Smooth muscle cell (in vitro differentiated cells): ENCODE measurements around the gene ADCK1. TPM values are rescaled to one million over a fixed set of nuclear protein-coding genes. Genes with fewer than 3 reads are reported as not detected.

Experiments used
- DNase-seq: peaks from one replicate; lab custom pipeline; 2025; ENCODE audit not compliant: unreplicated experiment; lab: John Stamatoyannopoulos, UW
- H2AFZ ChIP-seq: fragments of 200-600 bp; sonication (generic); 2 replicates; pipeline ENCODE4 v1.6.0; 2016; ENCODE audit warnings: antibody characterized with exemption, low read depth, mild to moderate bottlenecking
- H3F3A ChIP-seq: fragments of 200-600 bp; sonication (generic); 2 replicates; pipeline ENCODE4 v1.6.0; 2017; ENCODE audit warnings: antibody characterized with exemption, low read depth
- H3K27ac ChIP-seq: fragments of 200-600 bp; sonication (generic); 2 replicates; pipeline ENCODE4 v1.5.1; 2016; ENCODE audit warnings: low read depth, mild to moderate bottlenecking
- H3K27me3 ChIP-seq: fragments of 200-600 bp; sonication (generic); 2 replicates; pipeline ENCODE4 v1.6.1; 2016; ENCODE audit warnings: low read depth, mild to moderate bottlenecking
- H3K36me3 ChIP-seq: fragments of 200-600 bp; sonication (generic); 2 replicates; pipeline ENCODE4 v1.5.1; 2016; ENCODE audit warnings: low read depth
- H3K4me1 ChIP-seq: fragments of 200-600 bp; sonication (generic); 2 replicates; pipeline ENCODE4 v1.5.1; 2016; ENCODE audit warnings: low read depth
- H3K4me2 ChIP-seq: fragments of 200-600 bp; sonication (generic); 2 replicates; pipeline ENCODE4 v1.6.0; 2016; ENCODE audit warnings: mild to moderate bottlenecking
- H3K4me3 ChIP-seq: fragments of 200-600 bp; sonication (generic); 2 replicates; pipeline ENCODE4 v1.5.1; 2016; ENCODE audit warnings: mild to moderate bottlenecking
- H3K79me2 ChIP-seq: fragments of 200-600 bp; sonication (generic); 2 replicates; pipeline ENCODE4 v1.6.0; 2016; ENCODE audit warnings: low read depth, mild to moderate bottlenecking
- H3K9ac ChIP-seq: fragments of 200-600 bp; sonication (generic); 2 replicates; pipeline ENCODE4 v1.6.0; 2016; ENCODE audit warnings: low read depth
- H3K9me3 ChIP-seq: fragments of 200-600 bp; sonication (generic); replicated peaks from 2 replicates; pipeline ENCODE4 v1.5.1; 2016; ENCODE audit warnings: low read depth
- H4K20me1 ChIP-seq: fragments of 200-600 bp; sonication (generic); 2 replicates; pipeline ENCODE4 v1.6.0; 2016; ENCODE audit warnings: low read depth
- CTCF ChIP-seq: fragments of 200-600 bp; sonication (generic); IDR thresholded peaks from 2 replicates; pipeline ENCODE4 v1.5.1; 2017; ENCODE audit warnings: borderline replicate concordance, mild to moderate bottlenecking, antibody characterized with exemption; ENCODE audit not compliant: insufficient read depth, poor library complexity, severe bottlenecking
- WGBS: methylation state at CpG from one replicate; pipeline ENCODE4 v1.1.7; 2016; ENCODE audit warnings: low lambda C conversion rate; 5-methylcytosine and 5-hydroxymethylcytosine counted together
- polyA plus RNA-seq: library from polyadenylated mRNA; unstranded; fragments of >200 nt; fragmentation: Nextera tagmentation; extraction: Ambion mirVana; gene quantifications from 2 replicates; pipeline ENCODE4 v1.2.1, GENCODE V29; 2016
- total RNA-seq: library from RNA; depleted of rRNA; stranded (reverse); fragments of >200 nt; gene quantifications from 2 replicates; pipeline ENCODE4 v1.2.3, GENCODE V29; 2014

ADCK1 gene
- total and polyA plus RNA-seq, 2 experiments from 2014 or later = 4.2 to 5.1 TPM

DNA sequence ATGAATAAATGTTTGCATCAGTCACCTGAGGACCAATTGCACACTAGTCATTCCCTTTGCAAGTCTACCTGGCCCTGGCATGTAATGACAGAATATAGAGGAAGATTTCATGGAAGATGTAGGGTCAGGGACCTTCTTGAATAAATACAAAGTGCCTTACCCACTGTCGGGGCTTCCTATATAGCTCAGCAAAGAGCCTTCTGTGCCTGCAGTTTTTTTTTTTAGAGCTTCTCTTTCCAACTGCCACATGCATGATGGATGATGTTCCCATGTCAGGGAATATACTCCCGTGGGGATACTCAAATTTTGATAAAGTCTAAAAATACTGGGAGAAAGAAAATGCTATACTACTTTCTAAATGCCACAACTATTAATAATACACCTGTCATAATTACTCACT is 176.7 kb downstream of the ADCK1 start:
- no peak for DNase-seq

DNA sequence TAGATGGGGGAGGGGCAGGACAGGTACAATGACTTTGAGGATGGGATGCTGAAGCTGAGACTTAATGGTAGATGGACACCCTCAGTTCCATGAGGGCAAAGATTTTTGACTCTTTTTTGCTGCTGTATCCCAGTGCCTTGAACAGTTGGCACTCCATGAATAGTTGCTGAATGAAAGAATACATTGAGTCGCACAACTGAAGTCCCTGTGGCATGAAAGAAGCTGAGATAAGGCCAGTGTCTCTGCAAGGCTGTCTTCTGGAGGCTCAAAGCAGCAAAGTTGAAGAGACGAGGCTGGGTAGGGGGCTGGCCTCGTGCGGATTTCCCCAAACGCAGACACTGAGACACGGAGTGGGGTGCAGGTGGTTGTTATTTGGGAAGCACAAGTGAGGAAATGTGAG is 179.3 kb downstream of the ADCK1 start:
- H4K20me1 ChIP-seq = no peaks in the 10 kb centered on the region
- no peak overlapping the region for H3K4me3 ChIP-seq
- no peaks in the 10 kb centered on the region for H3K36me3 ChIP-seq
- H2AFZ ChIP-seq = no peak overlapping the region
- WGBS = 78% methylated on average over 6 of the region's 6 CpGs
- no peaks in the 10 kb centered on the region for H3F3A ChIP-seq
- TF ChIP-seq CTCF = no peak
- H3K27me3 ChIP-seq = peaks cover 46% of the 10 kb centered on the region
- DNase-seq = no peak
- no peaks in the 10 kb centered on the region for H3K79me2 ChIP-seq
- H3K27ac ChIP-seq = no peak overlapping the region
- no peak overlapping the region for H3K4me2 ChIP-seq
- no peak overlapping the region for H3K9ac ChIP-seq
- H3K9me3 ChIP-seq = no peaks in the 10 kb centered on the region
- H3K4me1 ChIP-seq = peaks cover 5% of the 10 kb centered on the region

More for the DNA sequence above, 176.7 kb downstream of the ADCK1 start:
- H2AFZ ChIP-seq = no peak overlapping the region
- TF ChIP-seq CTCF = no peak
- no peak overlapping the region for H3K27ac ChIP-seq
- peaks cover 49% of the 10 kb centered on the region for H3K27me3 ChIP-seq
- 56% methylated on average over 2 of the region's 2 CpGs for WGBS
- H3F3A ChIP-seq = no peaks in the 10 kb centered on the region
- H4K20me1 ChIP-seq = no peaks in the 10 kb centered on the region
- no peaks in the 10 kb centered on the region for H3K79me2 ChIP-seq
- no peak overlapping the region for H3K4me3 ChIP-seq
- no peak overlapping the region for H3K9ac ChIP-seq
- H3K36me3 ChIP-seq = no peaks in the 10 kb centered on the region
- H3K9me3 ChIP-seq = no peaks in the 10 kb centered on the region
- H3K4me1 ChIP-seq = peaks cover 5% of the 10 kb centered on the region
- H3K4me2 ChIP-seq = no peak overlapping the region

- no peaks in the 10 kb centered on the region for H3F3A ChIP-seq
- peak overlapping the region; percentile 94 for H3K4me2 ChIP-seq
- H3K27ac ChIP-seq = no peak overlapping the region
- peaks cover 5% of the 10 kb centered on the region for H3K4me1 ChIP-seq
- no peaks in the 10 kb centered on the region for H4K20me1 ChIP-seq
- 48% methylated on average over 14 of the region's 14 CpGs for WGBS
- no peak overlapping the region for H3K9ac ChIP-seq
- H3K36me3 ChIP-seq = no peaks in the 10 kb centered on the region
- H3K4me3 ChIP-seq = no peak overlapping the region
- H3K79me2 ChIP-seq = no peaks in the 10 kb centered on the region
- TF ChIP-seq CTCF = no peak
- H3K27me3 ChIP-seq = peaks cover 39% of the 10 kb centered on the region
- no peak for DNase-seq
- no peaks in the 10 kb centered on the region for H3K9me3 ChIP-seq
- no peak overlapping the region for H2AFZ ChIP-seq
Observed at GRCh38 chr14:77979666-77980351, 179.9 kb downstream of the ADCK1 start.
